Stimulated activated CD8-positive, alpha-beta memory T cell treated with anti-CD3 and anti-CD28 coated beads, Interleukin-7, amount 100 ng/mL, for 4 hours (primary cell): ENCODE measurements around the gene ZNF217.
"Not testable (repeated sequence)": the region's sequence is repeated elsewhere in the genome, so short reads cannot be mapped to it uniquely, and the experiment has no call there.

Source experiments
- DNase-seq, 2 donors: peaks; one replicate each; pipeline ENCODE4 v3.0.0-alpha.2; 2020; ENCODE audit warnings: low read depth in 2 of 2

Gene ZNF217

GRCh38 chr20:53598140-53599043, 4.8 kb upstream of the ZNF217 start:
- no peak for DNase-seq

GRCh38 chr20:53597521-53598120, 4.0 kb upstream of the ZNF217 start:
- DNase-seq, result no peak

DNA sequence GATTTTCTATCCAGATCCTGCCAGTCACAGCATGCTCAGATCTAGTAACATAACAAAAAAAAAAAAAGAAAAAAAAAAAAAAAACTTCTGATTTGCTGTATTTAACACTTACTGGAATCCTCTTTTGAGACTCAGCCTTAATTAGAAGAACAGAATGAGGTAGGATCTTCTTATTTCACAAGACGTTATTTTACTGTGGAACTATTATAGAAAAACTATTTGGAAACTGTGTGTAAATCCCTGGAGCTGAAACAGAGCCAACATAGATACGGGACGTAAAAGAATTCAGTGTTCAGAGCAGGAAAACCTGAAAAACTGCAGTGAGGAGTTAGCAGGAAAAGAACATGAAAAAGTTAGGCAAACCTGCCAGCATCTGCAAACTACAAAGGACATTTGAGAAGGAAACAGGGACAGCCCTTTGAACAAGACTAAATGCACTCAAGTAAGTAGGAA, 3.4 kb upstream of the ZNF217 start:
- no peak for DNase-seq

DNA sequence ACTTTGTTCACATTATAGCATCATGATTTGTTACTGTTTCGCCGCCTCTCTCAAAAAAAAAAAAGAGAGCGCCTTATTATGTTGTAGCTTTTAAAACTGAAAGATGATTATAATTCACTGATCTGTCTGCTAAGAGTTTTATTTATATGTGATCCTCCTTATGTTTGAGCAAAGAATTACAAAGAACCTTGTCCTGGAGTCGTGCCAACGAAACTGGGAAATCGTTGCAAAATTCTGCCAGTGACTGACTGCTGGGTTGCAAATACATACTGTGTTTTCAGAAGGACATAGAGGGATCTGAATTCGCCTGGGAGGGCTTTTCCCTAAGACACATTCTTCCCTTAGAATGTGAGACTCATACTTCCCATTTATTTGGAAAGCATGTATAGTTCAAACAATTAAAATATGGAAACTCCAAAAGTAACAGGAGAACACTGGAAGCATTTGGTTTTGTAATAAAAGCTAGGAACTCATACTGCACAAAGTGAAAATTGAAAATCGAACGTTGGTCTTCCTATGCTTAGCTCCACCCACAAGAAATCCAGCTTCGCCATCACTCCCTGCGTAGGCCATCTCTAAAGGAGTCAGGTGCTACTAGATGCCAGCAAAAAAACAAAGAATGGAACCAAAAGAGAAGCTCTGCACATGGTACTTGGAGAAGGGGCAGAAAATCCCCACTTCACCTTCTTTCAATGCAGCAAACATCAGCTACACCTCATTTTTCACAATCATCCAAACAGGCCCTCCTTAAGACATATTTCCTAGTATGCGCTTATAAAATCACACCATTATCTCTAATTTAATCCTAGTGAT, 2.8 kb upstream of the ZNF217 start:
- DNase-seq, result not testable (repeated sequence)

DNA sequence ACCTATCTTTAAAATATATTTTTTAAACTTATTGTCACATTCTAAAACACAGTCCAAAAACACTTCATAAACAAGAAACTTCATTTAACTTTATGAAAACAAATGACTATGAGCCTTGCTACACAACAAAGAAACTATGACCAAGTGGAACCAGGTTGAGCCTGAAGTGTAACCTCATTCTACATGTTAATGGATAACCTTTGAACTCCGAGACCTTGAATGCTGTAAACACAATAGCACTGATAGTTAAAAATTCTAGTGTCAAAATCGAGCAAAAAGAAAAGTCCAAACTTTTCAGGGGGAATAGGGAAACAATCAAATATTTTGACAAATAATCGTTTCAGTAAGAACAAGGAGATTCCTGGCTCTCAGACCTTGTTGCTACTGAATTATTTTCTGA, 2.1 kb upstream of the ZNF217 start:
- DNase-seq, result not testable (repeated sequence)

DNA sequence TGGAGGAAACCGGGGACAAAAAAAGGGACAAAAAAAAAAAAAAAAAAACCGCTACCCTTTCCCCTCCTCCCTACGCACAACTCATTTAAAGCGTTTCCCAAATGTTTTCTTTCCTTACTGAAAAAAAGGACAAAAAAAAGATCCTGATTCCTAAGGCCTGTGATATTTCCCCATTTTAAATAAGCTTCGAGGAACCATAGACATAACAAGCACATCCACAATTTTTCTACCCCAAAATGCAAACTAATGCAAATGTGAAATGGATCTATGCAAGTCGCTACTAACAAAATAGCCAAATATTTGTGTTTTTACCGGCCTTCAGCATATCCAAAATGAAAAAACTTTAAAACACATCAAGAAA, 1.4 kb upstream of the ZNF217 start:
- DNase-seq, result no peak

- DNase-seq, result peak; percentile 91 to 95
These were observed 704 bp upstream of the ZNF217 start for GRCh38 chr20:53594068-53595017.

DNA sequence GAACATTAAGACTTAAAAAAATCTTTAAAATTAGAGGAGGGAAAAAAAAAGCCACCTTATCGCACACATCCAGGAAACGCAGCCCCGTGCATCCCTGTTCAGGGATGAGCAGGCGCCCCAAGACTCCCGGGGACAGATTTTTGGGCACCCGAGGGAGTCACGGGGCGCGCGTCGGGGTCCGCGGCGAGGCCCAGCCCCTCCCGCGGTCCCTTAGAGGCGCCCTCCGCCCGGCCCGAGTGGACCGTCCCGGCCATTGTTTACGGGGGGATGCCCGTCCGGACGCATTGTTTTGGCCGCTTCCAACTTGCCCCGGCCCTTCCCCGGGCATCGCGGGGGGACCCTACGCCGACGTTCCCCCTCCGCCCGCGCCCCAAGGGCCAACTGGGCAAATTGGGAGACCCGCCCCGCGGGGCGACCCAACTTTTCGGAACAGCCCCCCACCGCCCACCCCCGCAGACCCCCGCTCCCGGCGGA, 610 bp downstream of the ZNF217 start:
- DNase-seq, result no peak

DNA sequence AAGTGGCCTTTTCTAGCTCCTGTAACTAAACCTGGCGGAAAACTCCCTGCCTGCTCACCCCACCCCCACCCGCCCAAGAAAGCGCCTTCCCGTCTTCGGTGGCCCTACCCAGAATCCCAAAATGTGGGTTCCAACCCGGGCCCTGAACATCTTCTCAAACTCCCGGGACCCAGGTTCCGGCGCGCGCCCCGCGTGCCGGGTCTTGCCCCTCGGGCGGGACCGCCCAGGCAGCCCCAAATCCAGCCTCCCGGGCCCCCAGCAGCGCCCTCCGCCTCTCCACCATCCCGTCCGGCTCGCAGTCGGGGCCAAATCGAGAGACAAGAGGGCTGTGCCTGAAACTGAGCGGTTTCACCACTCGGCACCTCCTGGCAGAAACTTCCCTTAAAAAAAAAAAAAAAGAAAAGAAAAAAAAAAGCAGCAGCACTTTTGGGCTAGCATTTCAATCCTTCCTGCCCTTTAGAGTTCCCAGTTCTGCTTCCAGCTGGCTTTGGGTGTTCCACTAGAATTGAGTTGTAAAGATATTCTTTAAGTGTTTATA, 1.1 kb downstream of the ZNF217 start:
- DNase-seq, result peak in 1 of 2 donors; percentile 48

DNA sequence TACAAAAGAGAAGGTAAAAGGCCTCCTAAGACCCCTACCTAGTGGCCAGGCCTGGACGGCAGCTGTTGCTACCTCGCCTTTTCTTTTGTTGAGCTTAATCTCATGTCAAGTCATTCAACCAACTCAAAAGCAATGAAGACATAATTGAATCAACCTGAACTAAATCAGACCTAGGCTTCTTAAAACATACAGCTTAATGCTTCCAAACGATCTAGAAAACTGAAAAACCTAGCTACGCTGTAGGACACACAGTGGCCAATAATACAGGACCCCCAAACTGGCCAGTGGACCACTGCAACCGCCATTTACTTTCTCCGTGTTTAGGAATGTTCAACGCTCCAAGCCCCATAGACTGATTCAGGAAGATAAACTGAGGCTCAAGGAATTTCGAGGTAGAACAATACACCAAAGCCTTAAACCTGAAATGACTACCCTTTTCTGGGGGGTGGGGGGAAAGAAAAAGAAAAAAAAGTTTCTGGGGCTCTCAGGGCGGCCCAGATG, 1.6 kb downstream of the ZNF217 start:
- not testable (repeated sequence) for DNase-seq

GRCh38 chr20:53591206-53591741, 2.4 kb downstream of the ZNF217 start:
- not testable (repeated sequence) for DNase-seq

DNA sequence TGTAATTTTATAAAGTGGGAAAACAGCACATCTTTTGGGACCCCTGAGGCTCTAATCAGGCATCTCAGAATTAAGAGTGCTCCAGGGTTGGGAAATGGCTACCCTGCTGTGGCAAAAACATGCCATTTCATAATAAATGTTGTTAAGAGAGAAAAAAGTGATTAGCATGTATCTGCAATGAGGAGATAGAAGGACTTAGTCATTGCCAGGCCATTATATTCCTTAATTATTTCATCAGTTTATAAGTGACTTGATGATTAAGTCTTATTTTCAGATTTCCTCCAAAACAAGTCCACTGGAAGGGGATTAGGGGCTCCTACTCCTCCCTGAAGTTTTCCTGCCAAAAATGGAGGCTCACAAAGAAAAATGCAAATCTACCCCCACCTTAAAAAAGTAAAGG, 3.0 kb downstream of the ZNF217 start:
- not testable (repeated sequence) for DNase-seq

- not testable (repeated sequence) for DNase-seq
These were observed 3.5 kb downstream of the ZNF217 start for GRCh38 chr20:53590122-53590521.

GRCh38 chr20:53589321-53590065, 4.1 kb downstream of the ZNF217 start:
- not testable (repeated sequence) for DNase-seq

DNA sequence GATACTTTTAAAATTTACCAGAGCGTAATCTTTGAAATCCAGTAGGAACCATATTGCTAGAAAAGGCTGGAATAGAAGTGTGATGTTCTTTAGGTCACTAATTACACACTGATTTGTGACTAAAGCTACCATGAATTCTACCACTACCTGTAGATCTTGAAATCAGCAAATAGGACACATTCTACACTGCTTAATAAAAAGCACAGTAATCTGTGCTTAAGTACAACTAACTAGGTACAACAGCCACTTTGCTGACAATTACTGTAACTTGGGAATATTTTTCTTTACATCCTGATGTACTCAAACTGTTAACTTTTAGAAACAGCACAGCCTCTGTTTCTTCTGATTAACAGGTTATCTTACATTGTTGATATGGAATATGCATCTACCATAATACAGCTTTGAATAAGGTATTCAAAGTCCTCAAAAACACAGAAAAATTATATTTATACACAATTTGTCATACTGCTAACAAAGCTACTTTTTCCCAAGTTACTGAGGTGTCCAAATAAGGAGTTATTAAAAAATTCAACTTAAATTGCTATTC, 6.4 kb downstream of the ZNF217 start:
- not testable (repeated sequence) for DNase-seq

DNA sequence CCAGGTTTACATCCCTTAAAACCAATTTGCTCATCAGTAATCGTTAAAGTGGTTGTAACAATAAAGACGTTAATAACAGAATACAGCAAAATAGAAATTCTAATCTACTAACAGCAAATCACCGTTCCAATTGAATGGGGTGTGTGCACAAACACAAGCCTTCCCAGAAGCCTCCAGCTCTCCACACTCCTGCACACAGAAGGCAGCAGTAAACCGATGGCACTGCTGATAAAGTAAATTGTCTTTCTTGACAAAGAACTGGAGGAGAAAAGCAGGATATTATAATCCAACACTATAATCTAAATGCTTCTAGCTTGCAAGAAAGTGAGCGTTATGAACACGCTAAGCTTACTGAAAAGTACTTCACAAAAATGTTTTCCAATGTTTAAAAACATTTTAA, 7.0 kb downstream of the ZNF217 start:
- no peak for DNase-seq

GRCh38 chr20:53585910-53586309, 7.7 kb downstream of the ZNF217 start:
- DNase-seq, result not testable (repeated sequence)

DNA sequence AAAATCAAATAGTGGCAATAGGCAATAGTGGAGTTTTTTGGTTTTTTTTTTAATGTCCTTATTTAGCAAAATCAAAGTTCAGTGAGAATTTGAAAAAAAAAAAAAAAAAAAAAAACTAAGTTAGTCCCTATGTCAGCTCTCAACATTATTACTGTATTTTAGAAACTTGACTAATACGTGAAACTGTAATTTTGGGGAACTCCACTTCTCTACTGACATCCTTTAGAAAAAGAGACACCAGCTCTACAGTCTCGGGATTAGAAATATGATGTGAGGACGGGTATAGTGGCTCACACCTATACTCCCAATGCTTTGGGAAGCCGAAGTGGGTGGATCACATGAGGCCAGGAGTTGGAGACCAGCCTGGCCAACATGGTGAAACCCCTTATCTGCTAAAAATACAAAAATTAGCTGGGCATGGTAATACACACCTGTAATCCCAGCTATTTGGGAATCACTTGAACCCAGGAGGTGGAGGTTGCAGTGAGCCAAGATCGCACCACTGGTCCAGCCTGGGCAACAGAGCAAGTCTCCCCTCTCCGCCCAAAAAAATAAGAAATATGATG, 8.6 kb downstream of the ZNF217 start:
- DNase-seq, result not testable (repeated sequence)

DNA sequence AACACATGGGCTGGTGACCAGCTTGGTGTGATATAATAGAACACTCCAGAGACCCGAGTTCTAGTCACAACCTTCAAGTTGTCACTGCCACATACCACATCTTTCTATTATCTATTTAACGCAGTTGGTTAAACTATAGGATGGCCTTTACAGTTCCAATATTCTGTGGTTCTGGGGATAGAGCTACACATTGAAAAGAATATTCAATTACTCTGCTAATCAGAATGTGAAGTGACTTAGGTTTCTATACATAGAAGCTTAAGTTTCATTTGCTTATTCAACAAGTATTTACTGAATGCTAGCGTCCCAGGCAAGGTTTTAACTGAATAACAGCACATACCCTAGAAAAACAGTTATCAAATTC, 9.1 kb downstream of the ZNF217 start:
- not testable (repeated sequence) for DNase-seq
